Neutrophil (primary cell): Measurements from ENCODE around the gene SEC22A.

ENCODE experiments used
- H3K27ac ChIP-seq: fragments of 200-600 bp; sonication (generic); 2 replicates; pipeline ENCODE4 v1.5.1; 2016; ENCODE audit warnings: mild to moderate bottlenecking, moderate library complexity
- H3K27me3 ChIP-seq: fragments of 200-600 bp; sonication (generic); 2 replicates; pipeline ENCODE4 v1.6.0; 2016; ENCODE audit warnings: mild to moderate bottlenecking
- H3K36me3 ChIP-seq: fragments of 200-600 bp; sonication (generic); 2 replicates; pipeline ENCODE4 v1.5.1; 2017
- H3K4me1 ChIP-seq, 2 experiments: fragments of 200-600 bp in 1 of 2; sonication (generic) in 1 of 2; 1 replicate in 1 of 2; 2 replicates in 1 of 2; pipeline versions ENCODE4 v1.5.1 to v1.6.1; 2013 to 2016; ENCODE audit warnings: low read depth in 1 of 2, low read length in 1 of 2, mild to moderate bottlenecking in 1 of 2, moderate library complexity in 1 of 2; ENCODE audit not compliant: control insufficient read depth in 1 of 2, insufficient read depth in 1 of 2
- H3K4me3 ChIP-seq, 2 experiments: fragments of 200-600 bp in 1 of 2; sonication (generic) in 1 of 2; 1 replicate in 1 of 2; 2 replicates in 1 of 2; pipeline ENCODE4 v1.5.1; 2013 to 2016; ENCODE audit warnings: low read depth in 1 of 2, low read length in 1 of 2, mild to moderate bottlenecking in 1 of 2, moderate library complexity in 1 of 2
- H3K9me3 ChIP-seq: fragments of 200-600 bp; sonication (generic); 2 replicates; pipeline ENCODE4 v1.5.1; 2016
- TF ChIP-seq, protein P1 (sequence below): fragments of 200-600 bp; sonication (generic); IDR thresholded peaks from 2 replicates; pipeline ENCODE4 v1.5.1; 2016; ENCODE audit warnings: antibody characterized with exemption

SEC22A gene

DNA sequence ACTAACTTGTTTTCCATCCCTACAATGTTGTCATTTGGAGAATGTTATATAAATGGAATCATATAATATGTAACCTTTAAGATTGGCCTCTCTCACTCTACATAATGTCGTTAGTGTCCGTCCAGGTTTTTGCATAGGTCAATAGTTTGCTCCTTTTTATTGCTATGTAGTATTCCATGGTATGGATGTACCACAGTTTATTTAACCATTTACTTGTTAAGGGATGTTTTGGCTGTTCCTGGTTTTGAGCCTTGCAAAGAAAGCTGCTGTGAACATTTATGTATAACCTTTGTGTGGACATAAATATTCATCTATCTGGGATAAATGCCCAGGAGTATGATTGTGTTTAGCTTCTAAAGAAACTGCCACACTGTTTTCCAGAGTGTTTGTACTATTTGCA, 34.1 kb upstream of the SEC22A start:
- TF ChIP-seq, protein P1, sequence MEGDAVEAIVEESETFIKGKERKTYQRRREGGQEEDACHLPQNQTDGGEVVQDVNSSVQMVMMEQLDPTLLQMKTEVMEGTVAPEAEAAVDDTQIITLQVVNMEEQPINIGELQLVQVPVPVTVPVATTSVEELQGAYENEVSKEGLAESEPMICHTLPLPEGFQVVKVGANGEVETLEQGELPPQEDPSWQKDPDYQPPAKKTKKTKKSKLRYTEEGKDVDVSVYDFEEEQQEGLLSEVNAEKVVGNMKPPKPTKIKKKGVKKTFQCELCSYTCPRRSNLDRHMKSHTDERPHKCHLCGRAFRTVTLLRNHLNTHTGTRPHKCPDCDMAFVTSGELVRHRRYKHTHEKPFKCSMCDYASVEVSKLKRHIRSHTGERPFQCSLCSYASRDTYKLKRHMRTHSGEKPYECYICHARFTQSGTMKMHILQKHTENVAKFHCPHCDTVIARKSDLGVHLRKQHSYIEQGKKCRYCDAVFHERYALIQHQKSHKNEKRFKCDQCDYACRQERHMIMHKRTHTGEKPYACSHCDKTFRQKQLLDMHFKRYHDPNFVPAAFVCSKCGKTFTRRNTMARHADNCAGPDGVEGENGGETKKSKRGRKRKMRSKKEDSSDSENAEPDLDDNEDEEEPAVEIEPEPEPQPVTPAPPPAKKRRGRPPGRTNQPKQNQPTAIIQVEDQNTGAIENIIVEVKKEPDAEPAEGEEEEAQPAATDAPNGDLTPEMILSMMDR: no peak
- Histone ChIP-seq H3K4me3 (no peak overlapping the region), H3K36me3 (no peaks in the 10 kb centered on the region), H3K9me3 (no peaks in the 10 kb centered on the region), H3K27me3 (no peaks in the 10 kb centered on the region), H3K4me1 (no peaks in the 10 kb centered on the region), H3K27ac (no peak overlapping the region)

DNA sequence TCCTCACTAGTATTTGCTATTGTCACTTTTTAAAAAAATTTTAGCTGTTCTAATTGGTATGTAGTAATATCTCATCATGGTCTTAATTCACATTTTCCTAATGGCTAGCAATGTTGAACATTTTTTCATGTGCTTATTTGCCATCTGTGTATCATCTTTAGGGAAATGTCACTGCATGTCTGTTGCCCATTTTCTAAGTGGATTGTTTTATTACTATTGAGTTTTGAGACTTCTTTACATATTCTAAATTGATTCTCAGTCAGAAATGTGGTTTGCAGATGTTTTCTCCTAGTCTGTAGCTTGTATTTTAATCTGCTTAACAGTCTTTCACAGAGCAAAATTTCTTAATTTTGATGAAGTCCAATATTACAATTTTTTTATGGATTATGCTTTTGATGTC, 33.6 kb upstream of the SEC22A start:
- Histone ChIP-seq H3K4me1 (no peaks in the 10 kb centered on the region), H3K4me3 (no peak overlapping the region), H3K27me3 (no peaks in the 10 kb centered on the region), H3K36me3 (no peaks in the 10 kb centered on the region), H3K9me3 (no peaks in the 10 kb centered on the region), H3K27ac (no peak overlapping the region)
- TF ChIP-seq, protein P1: no peak

DNA sequence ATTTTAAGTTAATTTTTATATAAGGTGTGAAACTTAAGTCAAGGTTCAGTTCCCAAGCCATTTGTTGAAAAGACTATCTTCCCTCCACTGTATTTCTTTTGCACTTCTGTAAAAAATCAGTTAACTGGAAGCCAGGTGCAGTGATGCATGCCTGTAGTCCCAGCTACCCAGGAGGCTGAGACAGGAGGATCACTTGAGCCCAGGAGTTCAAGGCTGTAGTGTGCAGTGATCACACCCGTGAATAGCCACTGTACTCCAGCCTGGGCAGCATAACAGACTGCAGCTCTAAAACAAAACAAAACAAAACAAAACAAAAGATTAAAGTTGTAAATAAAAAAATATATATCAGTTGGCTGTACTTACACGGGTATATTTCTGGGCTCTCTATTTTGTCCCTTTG, 33.1 kb upstream of the SEC22A start:
- Histone ChIP-seq H3K36me3 (no peaks in the 10 kb centered on the region), H3K27me3 (no peaks in the 10 kb centered on the region), H3K9me3 (no peaks in the 10 kb centered on the region), H3K4me1 (no peaks in the 10 kb centered on the region), H3K27ac (no peak overlapping the region), H3K4me3 (no peak overlapping the region)
- TF ChIP-seq, protein P1: no peak

DNA sequence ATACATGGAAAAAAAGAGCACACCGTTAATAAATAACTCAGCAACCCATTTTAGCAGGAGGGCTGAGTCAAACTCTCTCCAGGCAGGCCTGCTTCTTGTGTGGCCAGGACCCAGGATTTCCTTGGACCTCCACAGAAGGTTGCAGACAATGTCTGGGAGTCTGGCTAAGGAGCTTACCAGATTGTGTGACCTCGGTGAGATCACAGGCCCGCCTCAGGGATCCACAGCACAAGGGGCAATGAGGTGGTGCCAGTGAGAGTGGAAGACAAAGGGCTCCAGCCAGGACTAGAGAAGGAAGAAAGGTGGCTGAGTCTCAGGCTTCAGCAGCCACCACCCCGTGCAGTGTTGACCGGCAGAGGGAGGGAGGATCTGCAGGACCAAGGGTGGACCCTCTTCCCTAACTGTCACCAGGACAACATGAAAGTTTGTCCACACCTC, 32.2 kb upstream of the SEC22A start:
- no peaks in the 10 kb centered on the region for H3K9me3 ChIP-seq
- no peaks in the 10 kb centered on the region for H3K36me3 ChIP-seq
- H3K4me3 ChIP-seq: no peak overlapping the region
- TF ChIP-seq, protein P1: no peak
- H3K27me3 ChIP-seq: no peaks in the 10 kb centered on the region
- H3K27ac ChIP-seq: no peak overlapping the region
- no peaks in the 10 kb centered on the region for H3K4me1 ChIP-seq

DNA sequence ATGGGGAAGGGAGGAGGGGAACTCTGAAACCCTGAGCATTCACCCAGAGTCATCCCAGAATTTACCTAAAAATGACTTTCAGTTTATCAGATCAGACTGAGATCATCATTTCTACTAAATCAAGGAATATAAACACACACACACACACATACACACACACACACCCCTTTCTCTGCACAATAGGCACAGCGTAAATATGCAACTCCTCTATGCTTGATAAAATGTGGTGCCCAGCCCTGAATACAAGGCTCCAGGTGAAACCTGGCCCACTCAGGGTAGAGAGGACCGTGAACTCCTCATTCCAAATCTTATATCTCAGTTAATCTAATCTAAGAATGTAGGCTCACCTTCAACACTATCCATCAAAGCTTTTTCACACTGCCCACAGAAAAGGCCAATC, 31.8 kb upstream of the SEC22A start:
- TF ChIP-seq, protein P1: no peak
- H3K27ac ChIP-seq: no peak overlapping the region
- H3K27me3 ChIP-seq: no peaks in the 10 kb centered on the region
- no peaks in the 10 kb centered on the region for H3K36me3 ChIP-seq
- H3K9me3 ChIP-seq: no peaks in the 10 kb centered on the region
- no peak overlapping the region for H3K4me3 ChIP-seq
- no peaks in the 10 kb centered on the region for H3K4me1 ChIP-seq

DNA sequence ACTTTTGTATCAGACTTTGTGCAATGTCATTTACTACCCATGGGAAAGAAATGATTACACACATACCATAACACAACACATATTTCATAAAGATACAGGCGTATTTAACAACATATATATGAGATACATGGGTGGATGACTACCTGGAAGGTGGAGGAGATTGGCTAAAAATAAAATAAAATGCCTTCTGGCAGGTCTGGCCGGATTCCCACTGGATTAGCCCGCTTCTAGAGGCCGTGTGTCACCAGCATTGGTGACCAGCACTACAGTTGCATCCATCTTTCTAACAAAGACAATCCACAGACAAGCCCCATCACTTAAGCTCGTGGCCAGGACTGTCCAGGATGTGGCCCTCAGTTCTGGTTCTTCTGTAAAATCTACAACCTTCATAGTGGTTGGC, 21.0 kb upstream of the SEC22A start:
- no peak overlapping the region for H3K4me3 ChIP-seq
- no peaks in the 10 kb centered on the region for H3K4me1 ChIP-seq
- no peaks in the 10 kb centered on the region for H3K9me3 ChIP-seq
- no peaks in the 10 kb centered on the region for H3K27me3 ChIP-seq
- no peaks in the 10 kb centered on the region for H3K36me3 ChIP-seq
- no peak overlapping the region for H3K27ac ChIP-seq
- TF ChIP-seq, protein P1: no peak
